Trophoblast cell (in vitro differentiated cells and primary cell): ENCODE results near the gene PRKD1.

Experiments
- DNase-seq, 2 donors: peaks; one replicate each; pipeline ENCODE4 v3.0.0-alpha.2; 2016
- H2AFZ ChIP-seq: 2 replicates; pipeline ENCODE4 v1.6.1; 2013; ENCODE audit warnings: low read length, moderate library complexity, mild to moderate bottlenecking; ENCODE audit not compliant: insufficient read depth, poor library complexity
- H2AK5ac ChIP-seq: 2 replicates; pipeline ENCODE4 v1.6.1; 2013; ENCODE audit warnings: mild to moderate bottlenecking, low read length
- H2BK120ac ChIP-seq: 2 replicates; pipeline ENCODE4 v1.6.1; 2013; ENCODE audit warnings: low read length, mild to moderate bottlenecking, moderate library complexity; ENCODE audit not compliant: insufficient read depth, poor library complexity
- H2BK12ac ChIP-seq: 2 replicates; pipeline ENCODE4 v1.6.1; 2013; ENCODE audit warnings: mild to moderate bottlenecking, low read length, moderate library complexity
- H2BK5ac ChIP-seq: 2 replicates; pipeline ENCODE4 v1.6.1; 2013; ENCODE audit warnings: low read length, low read depth, moderate library complexity, mild to moderate bottlenecking; ENCODE audit not compliant: poor library complexity
- H3K14ac ChIP-seq: 2 replicates; pipeline ENCODE4 v1.6.1; 2013; ENCODE audit warnings: mild to moderate bottlenecking, low read length
- H3K18ac ChIP-seq: 2 replicates; pipeline ENCODE4 v1.6.1; 2013; ENCODE audit warnings: mild to moderate bottlenecking, low read length
- H3K23ac ChIP-seq: 2 replicates; pipeline ENCODE4 v1.6.1; 2013; ENCODE audit warnings: low read length
- H3K27ac ChIP-seq: 2 replicates; pipeline ENCODE4 v1.5.1; 2013; ENCODE audit warnings: low read depth, mild to moderate bottlenecking, inconsistent platforms, low read length, moderate library complexity
- H3K27me3 ChIP-seq: 2 replicates; pipeline ENCODE4 v1.6.1; 2013; ENCODE audit warnings: inconsistent platforms, mild to moderate bottlenecking, low read length, moderate library complexity; ENCODE audit not compliant: insufficient read depth
- H3K36me3 ChIP-seq, 2 experiments: 1 replicate in 1 of 2; 2 replicates in 1 of 2; pipeline ENCODE4 v1.6.1; 2013; ENCODE audit warnings: low read length in 2 of 2, mild to moderate bottlenecking in 2 of 2, moderate library complexity in 1 of 2; ENCODE audit not compliant: insufficient read depth in 2 of 2, control insufficient read depth in 1 of 2
- H3K4ac ChIP-seq: 2 replicates; pipeline ENCODE4 v1.6.1; 2013; ENCODE audit warnings: low read depth, mild to moderate bottlenecking, low read length, moderate library complexity
- H3K4me1 ChIP-seq, 2 experiments: 1 replicate in 1 of 2; 2 replicates in 1 of 2; pipeline ENCODE4 v1.6.1; 2013; ENCODE audit warnings: low read length in 2 of 2, mild to moderate bottlenecking in 2 of 2, moderate library complexity in 1 of 2; ENCODE audit not compliant: insufficient read depth in 2 of 2, control insufficient read depth in 1 of 2
- H3K4me2 ChIP-seq: 2 replicates; pipeline ENCODE4 v1.6.1; 2013; ENCODE audit warnings: inconsistent platforms, mild to moderate bottlenecking, low read length, moderate library complexity
- H3K4me3 ChIP-seq: 2 replicates; pipeline ENCODE4 v1.5.1; 2013; ENCODE audit warnings: mild to moderate bottlenecking, low read depth, low read length, inconsistent platforms
- H3K79me1 ChIP-seq: one replicate; pipeline ENCODE4 v1.6.1; 2013; ENCODE audit warnings: low read length
- H3K79me2 ChIP-seq: 2 replicates; pipeline ENCODE4 v1.6.1; 2013; ENCODE audit warnings: low read length, mild to moderate bottlenecking; ENCODE audit not compliant: control insufficient read depth, insufficient read depth, poor library complexity
- H3K9ac ChIP-seq: 2 replicates; pipeline ENCODE4 v1.6.1; 2013; ENCODE audit warnings: mild to moderate bottlenecking, low read length
- H3K9me3 ChIP-seq: 2 replicates; pipeline ENCODE4 v1.6.1; 2013; ENCODE audit warnings: low read depth, mild to moderate bottlenecking, control low read depth, inconsistent platforms, low read length; ENCODE audit not compliant: insufficient read depth
- H4K12ac ChIP-seq: 2 replicates; pipeline ENCODE4 v1.6.1; 2013; ENCODE audit warnings: low read depth, mild to moderate bottlenecking, low read length, moderate library complexity
- H4K8ac ChIP-seq: 2 replicates; pipeline ENCODE4 v1.6.1; 2013; ENCODE audit warnings: low read depth, mild to moderate bottlenecking, low read length, moderate library complexity
- H4K91ac ChIP-seq: one replicate; pipeline ENCODE4 v1.6.1; 2013; ENCODE audit warnings: low read depth, mild to moderate bottlenecking, low read length, moderate library complexity
- WGBS: extraction: QIAGEN DNeasy Blood & Tissue Kit; methylation state at CpG from one replicate; pipeline ENCODE4 v1.1.7; 2013; ENCODE audit warnings: missing lambda C conversion rate; ENCODE audit not compliant: insufficient read length, insufficient coverage; ENCODE audit errors: extremely low coverage; 5-methylcytosine and 5-hydroxymethylcytosine counted together

Gene PRKD1

GRCh38 chr14:29930283-29930682, 2.6 kb upstream of the PRKD1 start:
- Histone ChIP-seq H3K79me1 (peaks cover 8% of the 10 kb centered on the region), H3K27ac (no peak overlapping the region), H3K18ac (no peak overlapping the region), H2BK120ac (no peak overlapping the region), H2BK12ac (no peak overlapping the region), H3K23ac (no peak overlapping the region), H4K8ac (no peak overlapping the region), H3K27me3 (no peaks in the 10 kb centered on the region), H2BK5ac (no peak overlapping the region), H2AFZ (no peak overlapping the region), H3K4me3 (no peak overlapping the region), H3K4ac (no peak overlapping the region), H3K9ac (no peak overlapping the region), H3K4me1 (peaks cover 6 to 13% of the 10 kb centered on the region in 2 experiments), H4K91ac (no peak overlapping the region), H3K4me2 (no peak overlapping the region), H3K36me3 (no peaks in the 10 kb centered on the region), H3K9me3 (peaks cover 1% of the 10 kb centered on the region), H3K14ac (no peak overlapping the region), H3K79me2 (peaks cover 4% of the 10 kb centered on the region), H4K12ac (no peak overlapping the region), H2AK5ac (no peak overlapping the region)
- WGBS, result no CpG with 5 or more reads among the region's 2 CpGs
- no peak for DNase-seq

DNA sequence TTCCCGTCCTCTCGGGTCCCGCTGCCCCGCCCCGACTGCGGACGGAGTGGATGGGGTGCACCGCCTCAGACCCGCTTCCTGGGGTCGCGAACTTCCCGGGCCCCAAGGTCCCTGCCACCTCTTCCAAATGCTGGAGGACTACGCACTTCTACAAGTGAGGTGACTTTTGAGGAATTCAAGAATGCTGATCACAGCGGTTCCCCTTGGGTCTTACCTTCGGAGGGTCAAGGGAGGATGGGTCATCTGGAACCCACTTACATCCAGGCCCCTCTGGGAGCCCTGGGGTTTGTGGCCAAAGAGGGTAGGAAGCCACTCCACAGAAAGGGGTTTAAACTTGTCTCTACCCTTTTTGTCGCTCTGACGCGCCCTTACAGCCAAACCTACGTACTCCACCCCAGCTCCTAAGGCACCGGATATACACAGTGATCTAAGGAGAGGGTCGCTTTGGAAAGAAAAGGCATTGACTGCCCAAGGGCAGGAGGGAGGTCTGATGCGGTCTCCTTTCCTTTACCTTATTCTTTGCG, 532 bp upstream of the PRKD1 start:
- Histone ChIP-seq H3K4ac (no peak overlapping the region), H3K18ac (peak overlapping the region; percentile 55), H3K14ac (peak overlapping the region; percentile 66), H3K79me1 (peaks cover 8% of the 10 kb centered on the region), H2BK12ac (peak overlapping the region; percentile 3), H2AFZ (peak overlapping the region; percentile 92), H2BK120ac (peak overlapping the region; percentile 68), H3K23ac (peak overlapping the region; percentile 68), H3K36me3 (no peaks in the 10 kb centered on the region), H2BK5ac (no peak overlapping the region), H3K9ac (no peak overlapping the region), H4K91ac (peak overlapping the region; percentile 57), H4K8ac (peak overlapping the region; percentile 81), H3K4me3 (peak overlapping the region; percentile 86), H3K27me3 (no peaks in the 10 kb centered on the region), H4K12ac (peak overlapping the region; percentile 64), H3K27ac (peak overlapping the region; percentile 29), H2AK5ac (no peak overlapping the region), H3K4me2 (peak overlapping the region; percentile 95), H3K4me1 (peaks cover 6 to 16% of the 10 kb centered on the region in 2 experiments), H3K9me3 (peaks cover 1% of the 10 kb centered on the region), H3K79me2 (peaks cover 4% of the 10 kb centered on the region)
- DNase-seq, result no peak
- WGBS, result no CpG with 5 or more reads among the region's 23 CpGs

- Histone ChIP-seq H2BK120ac (peak overlapping the region; percentile 50), H3K9me3 (peaks cover 1% of the 10 kb centered on the region), H3K27me3 (no peaks in the 10 kb centered on the region)
Measured at GRCh38 chr14:29926701-29927375, 809 bp downstream of the PRKD1 start.

GRCh38 chr14:29926228-29926627, 1.4 kb downstream of the PRKD1 start:
- Histone ChIP-seq H3K4me1 (peaks cover 6 to 16% of the 10 kb centered on the region in 2 experiments), H3K9me3 (peaks cover 1% of the 10 kb centered on the region), H3K79me1 (peaks cover 8% of the 10 kb centered on the region), H3K4me2 (peak overlapping the region; percentile 92), H3K4ac (no peak overlapping the region), H3K27ac (no peak overlapping the region), H2AK5ac (no peak overlapping the region), H3K9ac (no peak overlapping the region), H4K91ac (no peak overlapping the region), H3K79me2 (peaks cover 4% of the 10 kb centered on the region), H4K8ac (no peak overlapping the region), H2BK120ac (no peak overlapping the region), H2BK12ac (no peak overlapping the region), H4K12ac (no peak overlapping the region), H3K4me3 (peak overlapping the region; percentile 45), H3K36me3 (no peaks in the 10 kb centered on the region), H3K18ac (no peak overlapping the region), H2AFZ (no peak overlapping the region), H3K14ac (no peak overlapping the region), H3K23ac (no peak overlapping the region), H2BK5ac (no peak overlapping the region), H3K27me3 (no peaks in the 10 kb centered on the region)
- WGBS, result no CpG with 5 or more reads among the region's 8 CpGs
- DNase-seq, result no peak

More at GRCh38 chr14:29926701-29927375, 809 bp downstream of the PRKD1 start:
- H2BK5ac ChIP-seq, result peak overlapping the region; percentile 82
- peak overlapping the region; percentile 74 for H3K27ac ChIP-seq
- peak overlapping the region; percentile 31 for H3K9ac ChIP-seq
- H3K79me2 ChIP-seq, result peaks cover 4% of the 10 kb centered on the region
- peaks cover 8% of the 10 kb centered on the region for H3K79me1 ChIP-seq
- H2BK12ac ChIP-seq, result peak overlapping the region; percentile 34
- no peak overlapping the region for H4K12ac ChIP-seq
- peak overlapping the region; percentile 90 for H4K8ac ChIP-seq
- H3K4me3 ChIP-seq, result peak overlapping the region; percentile 86
- peak overlapping the region; percentile 8 for H3K4ac ChIP-seq
- H3K18ac ChIP-seq, result peak overlapping the region; percentile 73
- no peak overlapping the region for H2AK5ac ChIP-seq
- WGBS, result no CpG with 5 or more reads among the region's 51 CpGs
- H4K91ac ChIP-seq, result peak overlapping the region; percentile 42
- H3K23ac ChIP-seq, result no peak overlapping the region
- DNase-seq, result no peak
- peak overlapping the region; percentile 78 for H3K14ac ChIP-seq
- no peaks in the 10 kb centered on the region for H3K36me3 ChIP-seq
- H3K4me2 ChIP-seq, result peak overlapping the region; percentile 92
- peaks cover 6 to 16% of the 10 kb centered on the region in 2 experiments for H3K4me1 ChIP-seq
- peak overlapping the region; percentile 78 for H2AFZ ChIP-seq
